SU-DHL-6 (cell line): Measurements from ENCODE around the gene PLEKHA6.

Experiments
- H2AFZ ChIP-seq: fragments of 200-600 bp; sonication (generic); 2 replicates; pipeline ENCODE4 v1.6.1; 2014; ENCODE audit warnings: low read depth, mild to moderate bottlenecking, moderate library complexity, mixed read lengths, antibody characterized with exemption, low read length; ENCODE audit not compliant: severe bottlenecking
- H3F3A ChIP-seq: fragments of 200-600 bp; shearing (Covaris generic); 2 replicates; pipeline ENCODE4 v1.6.0; 2016; ENCODE audit warnings: antibody characterized with exemption, mild to moderate bottlenecking; ENCODE audit not compliant: insufficient read depth
- H3K27ac ChIP-seq: fragments of 200-600 bp; sonication (generic); 2 replicates; pipeline ENCODE4 v1.5.1; 2016; ENCODE audit warnings: low read depth, mild to moderate bottlenecking, low read length, moderate library complexity, mixed read lengths
- H3K27me3 ChIP-seq: fragments of 200-600 bp; sonication (generic), shearing (Covaris generic); 2 replicates; pipeline ENCODE4 v1.6.0; 2014; ENCODE audit warnings: mild to moderate bottlenecking, low read length
- H3K36me3 ChIP-seq: fragments of 200-600 bp; sonication (generic); 2 replicates; pipeline ENCODE4 v1.6.1; 2014; ENCODE audit warnings: mild to moderate bottlenecking, low read length, mixed read lengths
- H3K4me2 ChIP-seq: fragments of 300-600, 200-600 bp; shearing (Covaris generic), sonication (generic); 2 replicates; pipeline ENCODE4 v1.6.0; 2014; ENCODE audit warnings: low read length, low read depth, mild to moderate bottlenecking; ENCODE audit not compliant: poor library complexity, severe bottlenecking
- H3K4me3 ChIP-seq: fragments of 200-600 bp; sonication (generic); 2 replicates; pipeline ENCODE4 v1.5.1; 2014; ENCODE audit warnings: antibody characterized with exemption, low read length, mild to moderate bottlenecking, mixed read lengths; ENCODE audit not compliant: insufficient read depth, poor library complexity, severe bottlenecking
- H3K79me2 ChIP-seq: fragments of 200-600 bp; sonication (generic); 2 replicates; pipeline ENCODE4 v1.6.1; 2014; ENCODE audit warnings: mild to moderate bottlenecking, low read length, moderate library complexity; ENCODE audit not compliant: insufficient read depth
- H3K9ac ChIP-seq: fragments of 200-600 bp; sonication (generic); 2 replicates; pipeline ENCODE4 v1.7.0; 2014; ENCODE audit warnings: mild to moderate bottlenecking, low read length
- H3K9me2 ChIP-seq: fragments of 200-600 bp; sonication (generic); replicated peaks from 2 replicates; pipeline ENCODE4 v1.6.1; 2014; ENCODE audit warnings: low read length; ENCODE audit not compliant: insufficient read depth
- H3K9me3 ChIP-seq: fragments of 200-600 bp; sonication (generic); 2 replicates; pipeline ENCODE4 v1.6.1; 2014; ENCODE audit warnings: low read length, mixed read lengths; ENCODE audit not compliant: insufficient read depth
- H4K20me1 ChIP-seq: fragments of 200-600 bp; sonication (generic); 2 replicates; pipeline ENCODE4 v1.6.1; 2014; ENCODE audit warnings: low read depth, mild to moderate bottlenecking, antibody characterized with exemption, low read length, moderate library complexity, mixed read lengths
- EZH2phosphoT487 ChIP-seq: fragments of 200-600 bp; sonication (generic), shearing (Covaris generic); conservative IDR thresholded peaks from 2 replicates; pipeline ENCODE4 v1.6.1; 2018; ENCODE audit warnings: mild to moderate bottlenecking, antibody characterized with exemption, low read length, moderate library complexity, mixed read lengths
- TF ChIP-seq, protein P1 (sequence below): fragments of 200-600 bp; sonication (generic); IDR thresholded peaks from one replicate; pipeline ENCODE4 v1.5.1; 2017; ENCODE audit warnings: antibody characterized with exemption, mild to moderate bottlenecking, low read length, moderate library complexity; ENCODE audit not compliant: insufficient read depth, poor library complexity, severe bottlenecking

PLEKHA6 gene

DNA sequence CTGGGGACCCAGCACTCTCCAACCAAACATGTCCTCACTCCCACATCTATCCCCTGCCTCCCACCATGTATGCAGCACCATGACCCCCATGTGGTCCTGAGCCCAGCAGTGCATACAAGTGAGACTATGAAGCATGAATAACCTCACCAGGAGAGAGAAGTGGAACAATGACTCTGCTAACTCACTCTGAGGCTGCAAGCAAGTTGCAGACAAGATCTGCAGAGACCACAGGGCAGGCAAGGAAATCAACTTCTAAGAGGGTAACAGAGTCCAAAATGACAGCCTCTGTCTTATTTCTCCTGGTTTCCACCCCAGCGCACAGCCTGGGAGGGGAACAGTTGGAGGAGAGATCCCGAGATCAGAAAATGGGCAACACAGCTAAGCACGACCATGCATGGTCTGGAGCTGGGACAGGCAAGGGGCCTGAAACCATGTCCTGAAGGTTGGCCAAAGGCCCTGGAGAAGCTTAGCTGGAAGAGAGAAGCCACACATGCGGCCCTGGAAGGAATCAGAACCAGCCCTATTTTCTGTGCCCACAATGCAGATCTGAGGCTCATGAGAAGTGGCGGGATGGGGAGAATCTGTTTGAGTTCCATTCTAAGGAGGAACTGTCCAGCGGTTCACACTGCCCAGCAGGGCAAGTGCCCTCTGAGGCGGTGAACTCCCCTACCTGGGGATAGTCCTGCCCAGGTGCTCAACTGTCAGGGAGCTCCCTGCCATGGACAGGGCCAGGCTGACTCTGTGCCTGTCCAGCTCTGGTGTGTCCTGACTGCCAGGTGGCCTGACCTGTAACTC lies 181.0 kb downstream of the PLEKHA6 start:
- H3K9ac ChIP-seq: no peak overlapping the region
- no peaks in the 10 kb centered on the region for H3K27me3 ChIP-seq
- H3K4me2 ChIP-seq: no peak overlapping the region
- H2AFZ ChIP-seq: no peak overlapping the region
- H3K9me3 ChIP-seq: no peaks in the 10 kb centered on the region
- TF ChIP-seq, protein P1, sequence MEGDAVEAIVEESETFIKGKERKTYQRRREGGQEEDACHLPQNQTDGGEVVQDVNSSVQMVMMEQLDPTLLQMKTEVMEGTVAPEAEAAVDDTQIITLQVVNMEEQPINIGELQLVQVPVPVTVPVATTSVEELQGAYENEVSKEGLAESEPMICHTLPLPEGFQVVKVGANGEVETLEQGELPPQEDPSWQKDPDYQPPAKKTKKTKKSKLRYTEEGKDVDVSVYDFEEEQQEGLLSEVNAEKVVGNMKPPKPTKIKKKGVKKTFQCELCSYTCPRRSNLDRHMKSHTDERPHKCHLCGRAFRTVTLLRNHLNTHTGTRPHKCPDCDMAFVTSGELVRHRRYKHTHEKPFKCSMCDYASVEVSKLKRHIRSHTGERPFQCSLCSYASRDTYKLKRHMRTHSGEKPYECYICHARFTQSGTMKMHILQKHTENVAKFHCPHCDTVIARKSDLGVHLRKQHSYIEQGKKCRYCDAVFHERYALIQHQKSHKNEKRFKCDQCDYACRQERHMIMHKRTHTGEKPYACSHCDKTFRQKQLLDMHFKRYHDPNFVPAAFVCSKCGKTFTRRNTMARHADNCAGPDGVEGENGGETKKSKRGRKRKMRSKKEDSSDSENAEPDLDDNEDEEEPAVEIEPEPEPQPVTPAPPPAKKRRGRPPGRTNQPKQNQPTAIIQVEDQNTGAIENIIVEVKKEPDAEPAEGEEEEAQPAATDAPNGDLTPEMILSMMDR: no peak
- no peak for TF ChIP-seq EZH2phosphoT487
- H3K27ac ChIP-seq: no peak overlapping the region
- no peaks in the 10 kb centered on the region for H3K9me2 ChIP-seq
- H3F3A ChIP-seq: no peaks in the 10 kb centered on the region
- H4K20me1 ChIP-seq: no peaks in the 10 kb centered on the region
- no peak overlapping the region for H3K4me3 ChIP-seq
- no peaks in the 10 kb centered on the region for H3K79me2 ChIP-seq
- H3K36me3 ChIP-seq: no peaks in the 10 kb centered on the region

DNA sequence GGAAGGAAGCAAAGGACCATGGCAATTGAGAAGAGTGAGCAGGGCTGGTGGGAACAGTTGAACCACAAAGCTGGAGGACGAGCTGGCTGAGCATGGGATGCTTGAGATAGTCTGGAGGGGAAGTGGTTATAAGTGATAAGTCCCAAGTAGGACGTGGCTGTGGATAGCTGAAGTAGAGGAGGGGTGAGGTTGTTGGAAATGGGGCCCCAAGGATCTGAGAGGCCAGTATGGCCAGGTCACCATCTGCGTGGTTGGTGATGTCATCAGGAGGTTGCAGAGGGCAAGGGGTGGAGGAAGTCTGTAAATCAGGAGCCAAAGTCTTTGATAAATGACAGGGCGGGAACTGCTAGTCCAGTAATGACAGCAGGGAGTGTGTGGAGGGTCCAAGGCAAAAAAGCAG lies 182.6 kb downstream of the PLEKHA6 start:
- H3K79me2 ChIP-seq: no peaks in the 10 kb centered on the region
- no peak for TF ChIP-seq EZH2phosphoT487
- TF ChIP-seq, protein P1: no peak
- no peaks in the 10 kb centered on the region for H3K27me3 ChIP-seq
- H3F3A ChIP-seq: no peaks in the 10 kb centered on the region
- H3K27ac ChIP-seq: no peak overlapping the region
- no peak overlapping the region for H3K9ac ChIP-seq
- H3K4me2 ChIP-seq: no peak overlapping the region
- no peaks in the 10 kb centered on the region for H4K20me1 ChIP-seq
- no peak overlapping the region for H3K4me3 ChIP-seq
- no peaks in the 10 kb centered on the region for H3K36me3 ChIP-seq
- no peak overlapping the region for H2AFZ ChIP-seq
- no peaks in the 10 kb centered on the region for H3K9me2 ChIP-seq
- H3K9me3 ChIP-seq: no peaks in the 10 kb centered on the region

DNA sequence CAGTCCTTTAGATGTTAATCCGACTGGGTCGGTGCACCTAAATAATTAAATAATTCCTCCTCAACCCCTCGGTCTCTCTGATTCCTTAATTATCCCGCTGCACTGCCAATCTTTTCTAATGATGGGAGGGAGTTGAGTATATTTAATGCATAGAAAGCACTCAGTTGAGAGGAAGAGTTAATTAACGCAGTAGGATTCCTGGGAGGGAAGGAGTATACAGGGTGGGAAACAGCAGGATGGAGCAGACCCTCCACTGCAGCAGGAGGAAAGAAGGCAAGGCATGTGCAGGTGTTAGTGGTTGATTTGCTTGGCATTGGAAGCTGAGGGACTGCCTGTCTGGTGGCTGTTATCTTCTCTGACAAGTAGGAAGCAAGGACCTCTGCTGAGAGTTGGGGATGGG lies 183.7 kb downstream of the PLEKHA6 start:
- H3K9me3 ChIP-seq: no peaks in the 10 kb centered on the region
- no peaks in the 10 kb centered on the region for H3K9me2 ChIP-seq
- H2AFZ ChIP-seq: no peak overlapping the region
- H3K79me2 ChIP-seq: no peaks in the 10 kb centered on the region
- H3K27me3 ChIP-seq: no peaks in the 10 kb centered on the region
- H3K27ac ChIP-seq: no peak overlapping the region
- no peaks in the 10 kb centered on the region for H3K36me3 ChIP-seq
- TF ChIP-seq, protein P1: no peak
- no peak for TF ChIP-seq EZH2phosphoT487
- H3F3A ChIP-seq: no peaks in the 10 kb centered on the region
- H4K20me1 ChIP-seq: no peaks in the 10 kb centered on the region
- no peak overlapping the region for H3K9ac ChIP-seq
- no peak overlapping the region for H3K4me2 ChIP-seq
- no peak overlapping the region for H3K4me3 ChIP-seq
